Measurements from ENCODE around the gene TIAM2. TPM values are rescaled to one million over a fixed set of nuclear protein-coding genes. Genes with fewer than 3 reads are reported as not detected.
"Not testable (repeated sequence)": the region's sequence is repeated elsewhere in the genome, so short reads cannot be mapped to it uniquely, and the experiment has no call there.

The TIAM2 gene
- total RNA-seq, 1 experiment from 2014 or later, result 3.8 TPM

- CTCF ChIA-PET, result no interaction called here
- H3K4me1 Mint-ChIP-seq (ENCODE audit: low read depth, unreplicated experiment), result no peaks in the 10 kb centered on the region
- DNase-seq, result no peak
- Histone ChIP-seq H3K9me3 (no peaks in the 10 kb centered on the region), H3K4me1 (peaks cover 5% of the 10 kb centered on the region; the same call in 1 of the 2 replicates), H3K36me3 (ENCODE audit: control insufficient read depth, insufficient read depth, low read length) (peaks cover 1% of the 10 kb centered on the region), H3K27me3 (replicated peaks; ENCODE audit: control insufficient read depth, insufficient read depth, low read length) (no peaks in the 10 kb centered on the region), H3K4me3 (ENCODE audit: low read depth, low read length) (no peak overlapping the region)
- peaks cover 19% of the 10 kb centered on the region for H3K36me3 Mint-ChIP-seq (ENCODE audit: insufficient read depth, unreplicated experiment)
- H3K4me3 Mint-ChIP-seq (ENCODE audit: unreplicated experiment), result no peak overlapping the region
- BruUV-seq (replicated peaks), result no TSS peak
- POLR2A ChIA-PET, result interaction anchor here (0.8 kb wide), 1 partner anchor 47 kb away, joined by 3 read pairs; no protein-coding TSS in a partner anchor
- no peak overlapping the region for H3K27ac Mint-ChIP-seq (ENCODE audit: unreplicated experiment)
- H3K9me3 Mint-ChIP-seq (ENCODE audit: unreplicated experiment), result no peaks in the 10 kb centered on the region
- TF ChIP-seq, protein P1, sequence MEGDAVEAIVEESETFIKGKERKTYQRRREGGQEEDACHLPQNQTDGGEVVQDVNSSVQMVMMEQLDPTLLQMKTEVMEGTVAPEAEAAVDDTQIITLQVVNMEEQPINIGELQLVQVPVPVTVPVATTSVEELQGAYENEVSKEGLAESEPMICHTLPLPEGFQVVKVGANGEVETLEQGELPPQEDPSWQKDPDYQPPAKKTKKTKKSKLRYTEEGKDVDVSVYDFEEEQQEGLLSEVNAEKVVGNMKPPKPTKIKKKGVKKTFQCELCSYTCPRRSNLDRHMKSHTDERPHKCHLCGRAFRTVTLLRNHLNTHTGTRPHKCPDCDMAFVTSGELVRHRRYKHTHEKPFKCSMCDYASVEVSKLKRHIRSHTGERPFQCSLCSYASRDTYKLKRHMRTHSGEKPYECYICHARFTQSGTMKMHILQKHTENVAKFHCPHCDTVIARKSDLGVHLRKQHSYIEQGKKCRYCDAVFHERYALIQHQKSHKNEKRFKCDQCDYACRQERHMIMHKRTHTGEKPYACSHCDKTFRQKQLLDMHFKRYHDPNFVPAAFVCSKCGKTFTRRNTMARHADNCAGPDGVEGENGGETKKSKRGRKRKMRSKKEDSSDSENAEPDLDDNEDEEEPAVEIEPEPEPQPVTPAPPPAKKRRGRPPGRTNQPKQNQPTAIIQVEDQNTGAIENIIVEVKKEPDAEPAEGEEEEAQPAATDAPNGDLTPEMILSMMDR (IDR thresholded peaks at IDR 0.05; ENCODE audit: insufficient read depth in 1 of 2, low read depth in 1 of 2, low read length in 1 of 2, severe bottlenecking in 1 of 2, unreplicated experiment in 1 of 2), result no peak
- intact Hi-C loops (cut with micrococcal nuclease; ENCODE audit: unreplicated experiment), result loop anchor here (5.0 kb wide), 2 partner anchors 89 to 339 kb away; no protein-coding TSS in a partner anchor
- no peaks in the 10 kb centered on the region for H3K27me3 Mint-ChIP-seq (ENCODE audit: insufficient read depth, unreplicated experiment)
Measured at GRCh38 chr6:155265843-155266535, 270.9 kb downstream of the TIAM2 start.

- no peaks in the 10 kb centered on the region for H3K9me3 ChIP-seq
- Mint-ChIP-seq H3K4me3 (ENCODE audit: unreplicated experiment) (no peak overlapping the region), H3K27ac (ENCODE audit: unreplicated experiment) (no peak overlapping the region), H3K9me3 (ENCODE audit: unreplicated experiment) (no peaks in the 10 kb centered on the region), H3K36me3 (ENCODE audit: insufficient read depth, unreplicated experiment) (peaks cover 19% of the 10 kb centered on the region), H3K4me1 (ENCODE audit: low read depth, unreplicated experiment) (peaks cover under 1% of the 10 kb centered on the region), H3K27me3 (ENCODE audit: insufficient read depth, unreplicated experiment) (no peaks in the 10 kb centered on the region)
- no TSS peak for BruUV-seq (replicated peaks)
- TF ChIP-seq, protein P1 (IDR thresholded peaks at IDR 0.05; ENCODE audit: insufficient read depth in 1 of 2, low read depth in 1 of 2, low read length in 1 of 2, severe bottlenecking in 1 of 2, unreplicated experiment in 1 of 2), result no peak
- H3K27me3 ChIP-seq (replicated peaks; ENCODE audit: control insufficient read depth, insufficient read depth, low read length), result no peaks in the 10 kb centered on the region
- intact Hi-C loops (cut with micrococcal nuclease; ENCODE audit: unreplicated experiment), result loop anchor here (5.0 kb wide), 2 partner anchors 90 to 340 kb away; no protein-coding TSS in a partner anchor
- ChIA-PET POLR2A (no interaction called here), CTCF (interaction anchor here (1.3 kb wide), 1 partner anchor 90 kb away, joined by 3 read pairs; no protein-coding TSS in a partner anchor)
- H3K36me3 ChIP-seq (ENCODE audit: control insufficient read depth, insufficient read depth, low read length), result peaks cover 1% of the 10 kb centered on the region
- no peak overlapping the region for H3K4me3 ChIP-seq (ENCODE audit: low read depth, low read length)
- no peak for DNase-seq
- H3K4me1 ChIP-seq, result peaks cover 5% of the 10 kb centered on the region; the same call in 1 of the 2 replicates
Measured at GRCh38 chr6:155267411-155267810, 272.3 kb downstream of the TIAM2 start.

DNA sequence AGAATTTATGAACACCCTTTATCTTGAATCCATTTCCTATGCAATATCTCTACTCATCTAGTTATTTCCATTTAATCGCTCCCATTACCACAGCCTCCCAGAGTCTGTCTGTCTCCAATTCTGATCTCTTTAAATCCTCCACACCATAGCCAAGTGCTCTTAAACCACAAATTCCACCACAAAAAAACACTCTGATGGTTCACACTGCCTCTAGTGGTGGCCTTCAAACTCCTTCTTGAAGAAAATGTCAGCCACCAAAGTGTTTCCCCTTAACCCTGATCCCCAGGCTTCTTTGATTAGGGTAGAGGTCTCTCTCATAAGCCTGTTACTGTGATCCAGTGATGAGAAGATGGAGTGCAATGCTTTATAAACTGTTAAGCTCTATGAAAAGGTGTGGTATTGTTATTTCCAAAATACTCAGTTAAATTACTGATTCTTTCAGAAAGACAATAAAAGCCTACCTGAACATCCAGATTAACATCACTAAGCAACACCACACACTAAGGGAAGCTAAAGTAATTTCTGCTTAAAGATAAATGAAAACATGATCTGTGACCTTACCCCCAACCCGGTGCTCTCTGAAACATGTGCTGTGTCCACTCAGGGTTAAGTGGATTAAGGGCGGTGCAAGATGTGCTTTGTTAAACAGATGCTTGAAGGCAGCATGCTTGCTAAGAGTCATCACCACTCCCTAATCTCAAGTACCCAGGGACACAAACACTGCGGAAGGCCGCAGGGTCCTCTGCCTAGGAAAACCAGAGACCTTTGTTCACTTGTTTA lies 273.2 kb downstream of the TIAM2 start:
- not testable (repeated sequence) for H3K27ac Mint-ChIP-seq (ENCODE audit: unreplicated experiment); BruUV-seq (replicated peaks); H3K4me1 ChIP-seq; H3K4me3 ChIP-seq (ENCODE audit: low read depth, low read length); H3K9me3 Mint-ChIP-seq (ENCODE audit: unreplicated experiment); H3K27me3 Mint-ChIP-seq (ENCODE audit: insufficient read depth, unreplicated experiment); H3K4me3 Mint-ChIP-seq (ENCODE audit: unreplicated experiment); H3K27me3 ChIP-seq (replicated peaks; ENCODE audit: control insufficient read depth, insufficient read depth, low read length); H3K36me3 ChIP-seq (ENCODE audit: control insufficient read depth, insufficient read depth, low read length); H3K4me1 Mint-ChIP-seq (ENCODE audit: low read depth, unreplicated experiment); H3K9me3 ChIP-seq
- CTCF ChIA-PET, result interaction anchor here (1.1 kb wide), 1 partner anchor 13 kb away, joined by 3 read pairs; no protein-coding TSS in a partner anchor
- peak in 1 of 2 experiments; percentile 26 for DNase-seq
- TF ChIP-seq, protein P1 (IDR thresholded peaks at IDR 0.05; ENCODE audit: insufficient read depth in 1 of 2, low read depth in 1 of 2, low read length in 1 of 2, severe bottlenecking in 1 of 2, unreplicated experiment in 1 of 2), result peak; percentile 22 to 49
- intact Hi-C loops (cut with micrococcal nuclease; ENCODE audit: unreplicated experiment), result loop anchor here (5.0 kb wide), 2 partner anchors 91 to 341 kb away; no protein-coding TSS in a partner anchor
- H3K36me3 Mint-ChIP-seq (ENCODE audit: insufficient read depth, unreplicated experiment), result peaks cover 24% of the 10 kb centered on the region
- POLR2A ChIA-PET, result interaction anchor here (0.6 kb wide), 1 partner anchor 45 kb away, joined by 7 read pairs; no protein-coding TSS in a partner anchor

Data from Caco-2 (cell line).